T-cell (primary cell): Measurements from ENCODE around the gene FAM193A. TPM values are rescaled to one million over a fixed set of nuclear protein-coding genes. Genes with fewer than 3 reads are reported as not detected.
"Not testable (repeated sequence)": the region's sequence is repeated elsewhere in the genome, so short reads cannot be mapped to it uniquely, and the experiment has no call there.

ENCODE experiments used
- ATAC-seq, 4 experiments: fragments of 200-7000 bp in 3 of 4; fragments of 150-1000 bp in 1 of 4; cut with Tn5 transposase; replicated peaks in 1 of 4; 1 replicate in 3 of 4; 2 replicates in 1 of 4; pipeline ENCODE4 v1.10.0; 2021; ENCODE audit warnings: moderate library complexity in 3 of 4, mild to moderate bottlenecking in 2 of 4, moderate number of reproducible peaks in 1 of 4
- CTCF ChIA-PET, 2 donors: fragments of 300-600 bp; sonication (Branson Sonifier 250); formaldehyde crosslinking; loops; one replicate each; lab custom pipeline; 2022; ENCODE audit warnings: antibody characterized with exemption in 2 of 2; lab: Charles Lee
- POLR2A ChIA-PET, 2 donors: fragments of 300-600 bp; sonication (Branson Sonifier 250); formaldehyde crosslinking; loops; one replicate each; lab custom pipeline; 2022; ENCODE audit warnings: antibody characterized with exemption in 2 of 2; lab: Charles Lee
- DNase-seq, 35 experiments: peaks; one replicate each; pipeline versions ENCODE4 v3.0.0 to v3.0.0-alpha.2; 2013 to 2023
- H3K27ac ChIP-seq: one replicate; pipeline ENCODE4 v1.5.1; 2013; ENCODE audit warnings: low read length
- H3K27me3 ChIP-seq, 2 experiments: replicated peaks in 1 of 2; 1 replicate in 1 of 2; 2 replicates in 1 of 2; pipeline versions ENCODE4 v1.6.1 to v1.7.0; 2013; ENCODE audit warnings: low read length in 1 of 2, mixed read lengths in 1 of 2; ENCODE audit not compliant: control insufficient read depth in 2 of 2, insufficient read depth in 2 of 2; ENCODE audit errors: extremely low read depth in 1 of 2
- H3K36me3 ChIP-seq, 2 donors: 1 replicate in 1 of 2; 2 replicates in 1 of 2; pipeline versions ENCODE4 v1.6.1 to v1.7.0; 2013; ENCODE audit warnings: low read length in 1 of 2; ENCODE audit not compliant: control insufficient read depth in 2 of 2, insufficient read depth in 1 of 2; ENCODE audit errors: extremely low read depth in 1 of 2
- H3K4me1 ChIP-seq, 2 experiments: 1 replicate in 1 of 2; 2 replicates in 1 of 2; pipeline versions ENCODE4 v1.6.1 to v1.7.0; 2013; ENCODE audit warnings: low read length in 2 of 2, mixed read lengths in 1 of 2; ENCODE audit not compliant: insufficient read depth in 2 of 2, control insufficient read depth in 1 of 2; ENCODE audit errors: extremely low read depth in 1 of 2
- H3K4me3 ChIP-seq, 2 donors: 1 replicate in 1 of 2; 2 replicates in 1 of 2; pipeline versions ENCODE4 v1.5.1 to v1.7.0; 2013; ENCODE audit warnings: mild to moderate bottlenecking in 2 of 2, low read length in 1 of 2, moderate library complexity in 1 of 2; ENCODE audit not compliant: control insufficient read depth in 1 of 2; ENCODE audit errors: extremely low read depth in 1 of 2
- H3K9me3 ChIP-seq: 2 replicates; pipeline ENCODE4 v1.7.0; 2013
- H3K27ac Mint-ChIP-seq, 2 donors: one replicate each; pipeline ENCODE4 v1.8.0; 2020 to 2021; ENCODE audit warnings: mild to moderate bottlenecking in 2 of 2, mixed read lengths in 2 of 2
- H3K27me3 Mint-ChIP-seq, 2 donors: one replicate each; pipeline ENCODE4 v1.8.0; 2021 to 2022; ENCODE audit warnings: mixed read lengths in 2 of 2
- H3K36me3 Mint-ChIP-seq: one replicate; pipeline ENCODE4 v1.8.0; 2021; ENCODE audit warnings: mixed read lengths
- H3K4me1 Mint-ChIP-seq, 3 donors: one replicate each; pipeline ENCODE4 v1.8.0; 2020 to 2022; ENCODE audit warnings: mixed read lengths in 3 of 3, mild to moderate bottlenecking in 1 of 3
- H3K4me3 Mint-ChIP-seq, 3 donors: one replicate each; pipeline ENCODE4 v1.8.0; 2020 to 2022; ENCODE audit warnings: mild to moderate bottlenecking in 3 of 3, mixed read lengths in 3 of 3, moderate library complexity in 3 of 3
- H3K9me3 Mint-ChIP-seq, 3 donors: one replicate each; pipeline ENCODE4 v1.8.0; 2020 to 2022; ENCODE audit warnings: mixed read lengths in 3 of 3
- WGBS: methylation state at CpG from one replicate; pipeline ENCODE4 v1.1.5; 2013; ENCODE audit warnings: missing lambda C conversion rate; ENCODE audit not compliant: insufficient coverage; 5-methylcytosine and 5-hydroxymethylcytosine counted together
- total RNA-seq, 35 experiments: library from RNA in 6 of 35; stranded (reverse) in 6 of 35; fragments of 120-200 nt in 1 of 35; gene quantifications; one replicate each; pipeline versions ENCODE4 v1.2.1 to v1.2.4 and lab custom pipeline; 2013 to 2026

The FAM193A gene
- total RNA-seq, 5 donors from 2014 or later (not counting 1 experiment from before 2014, with no cell fraction given) = 41.6 to 46.8 (median 45.2) TPM

DNA sequence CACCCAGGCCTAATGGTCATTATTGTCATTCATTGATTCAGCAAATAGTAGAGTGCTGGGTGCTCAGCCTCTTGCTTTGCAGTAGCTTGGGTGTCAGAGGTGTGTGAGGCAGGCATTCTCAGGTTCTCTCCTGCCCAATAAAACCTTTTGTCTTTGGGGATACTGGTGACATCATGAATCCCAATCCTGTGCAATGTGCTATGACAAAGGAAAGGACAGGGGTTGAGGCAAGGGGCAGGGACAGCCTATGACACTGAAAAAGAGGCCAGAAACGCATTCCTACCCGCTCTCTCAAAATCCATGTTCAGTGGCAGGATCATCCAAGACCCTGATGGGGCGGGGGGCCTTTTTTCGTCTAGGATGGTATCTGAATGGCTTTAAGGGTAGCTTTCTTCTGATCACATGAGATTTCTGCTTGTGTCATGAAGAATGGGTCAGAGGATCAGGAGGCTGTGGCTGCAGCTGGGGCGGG is 1.5 kb upstream of the FAM193A start:
- Mint-ChIP-seq H3K36me3 (no peaks in the 10 kb centered on the region), H3K27ac (peak overlapping the region; percentile 81 to 84), H3K4me3 (peak overlapping the region; percentile 80 to 93 (median 85)), H3K9me3 (no peaks in the 10 kb centered on the region), H3K4me1 (peaks cover 21 to 24% (median 23%) of the 10 kb centered on the region in 3 donors), H3K27me3 (no peaks in the 10 kb centered on the region)
- ATAC-seq (no peak), DNase-seq (no peak)
- ChIA-PET POLR2A (no interaction called here), CTCF (interaction anchor here in 1 of 2 donors (0.5 to 1.7 kb wide), 2 partner anchors 18 to 66 kb away, joined by 4 to 7 read pairs; partner anchors contain the start of gene RNF4)
- WGBS = 51% methylated on average over 3 of the region's 5 CpGs
- no peaks in the 10 kb centered on the region for H3K36me3 ChIP-seq
- peak overlapping the region; percentile 57 to 69 for H3K4me3 ChIP-seq
- no peaks in the 10 kb centered on the region for H3K9me3 ChIP-seq
- H3K4me1 ChIP-seq = peaks cover 3 to 27% of the 10 kb centered on the region in 2 experiments
- H3K27ac ChIP-seq = no peak overlapping the region
- H3K27me3 ChIP-seq = peaks cover 0 to 3% of the 10 kb centered on the region in 2 experiments

GRCh38 chr4:2535376-2536192 is 863 bp upstream of the FAM193A start:
- peak overlapping the region; percentile 80 to 93 (median 85) for H3K4me3 Mint-ChIP-seq
- H3K36me3 Mint-ChIP-seq = no peaks in the 10 kb centered on the region
- Histone ChIP-seq H3K36me3 (no peaks in the 10 kb centered on the region), H3K27ac (peak overlapping the region; percentile 63), H3K27me3 (peaks cover 0 to 3% of the 10 kb centered on the region in 2 experiments), H3K9me3 (no peaks in the 10 kb centered on the region), H3K4me1 (peaks cover 3 to 29% of the 10 kb centered on the region in 2 experiments), H3K4me3 (peak overlapping the region; percentile 57 to 69)
- no peaks in the 10 kb centered on the region for H3K9me3 Mint-ChIP-seq
- WGBS = 2% methylated on average over 77 of the region's 77 CpGs
- ChIA-PET POLR2A (interaction anchor here (0.6 to 1.5 kb wide), 8 partner anchors 51 to 302 kb away, joined by 3 to 25 read pairs (median 5); partner anchors contain the start of genes RNF4 (in 2 of the 2), CFAP99 (in 1 of the 2), MXD4 (in 1 of the 2) and ZFYVE28 (in 1 of the 2)), CTCF (interaction anchor here in 1 of 2 donors (0.5 to 1.7 kb wide), 7 partner anchors 14 to 113 kb away, joined by 3 to 7 read pairs (median 4); partner anchors contain the start of gene RNF4)
- peak; percentile 4 to 8 (median 7) for ATAC-seq
- peak in 34 of 35 experiments; percentile 18 to 70 (median 41) for DNase-seq
- H3K27ac Mint-ChIP-seq = peak overlapping the region; percentile 84 to 87
- peaks cover 23 to 28% (median 26%) of the 10 kb centered on the region in 3 donors for H3K4me1 Mint-ChIP-seq
- no peaks in the 10 kb centered on the region for H3K27me3 Mint-ChIP-seq

GRCh38 chr4:2537011-2537830 is 774 bp downstream of the FAM193A start:
- Histone ChIP-seq H3K27me3 (peaks cover 0 to 2% of the 10 kb centered on the region in 2 experiments), H3K4me3 (peak overlapping the region; percentile 61 to 80), H3K36me3 (no peaks in the 10 kb centered on the region), H3K9me3 (no peaks in the 10 kb centered on the region), H3K27ac (peak overlapping the region; percentile 64), H3K4me1 (peaks cover 3 to 36% of the 10 kb centered on the region in 2 experiments)
- H3K27me3 Mint-ChIP-seq = no peaks in the 10 kb centered on the region
- DNase-seq (peak; percentile 6 to 69 (median 39)), ATAC-seq (peak; percentile 3 to 9 (median 6))
- WGBS = under 1% methylated on average over 100 of the region's 103 CpGs
- H3K4me3 Mint-ChIP-seq = peak overlapping the region; percentile 85 to 88 (median 85)
- H3K36me3 Mint-ChIP-seq = no peaks in the 10 kb centered on the region
- POLR2A ChIA-PET = interaction anchor here in 1 of 2 donors (0.6 kb wide), 1 partner anchor 417 kb away, joined by 4 read pairs; no protein-coding TSS in a partner anchor
- peak overlapping the region; percentile 85 to 90 for H3K27ac Mint-ChIP-seq
- peaks cover 27 to 36% (median 33%) of the 10 kb centered on the region in 3 donors for H3K4me1 Mint-ChIP-seq
- H3K9me3 Mint-ChIP-seq = no peaks in the 10 kb centered on the region
- CTCF ChIA-PET = interaction anchor here in 1 of 2 donors (1.1 kb wide), 1 partner anchor 68 kb away, joined by 4 read pairs; the partner anchor contains the start of gene RNF4

DNA sequence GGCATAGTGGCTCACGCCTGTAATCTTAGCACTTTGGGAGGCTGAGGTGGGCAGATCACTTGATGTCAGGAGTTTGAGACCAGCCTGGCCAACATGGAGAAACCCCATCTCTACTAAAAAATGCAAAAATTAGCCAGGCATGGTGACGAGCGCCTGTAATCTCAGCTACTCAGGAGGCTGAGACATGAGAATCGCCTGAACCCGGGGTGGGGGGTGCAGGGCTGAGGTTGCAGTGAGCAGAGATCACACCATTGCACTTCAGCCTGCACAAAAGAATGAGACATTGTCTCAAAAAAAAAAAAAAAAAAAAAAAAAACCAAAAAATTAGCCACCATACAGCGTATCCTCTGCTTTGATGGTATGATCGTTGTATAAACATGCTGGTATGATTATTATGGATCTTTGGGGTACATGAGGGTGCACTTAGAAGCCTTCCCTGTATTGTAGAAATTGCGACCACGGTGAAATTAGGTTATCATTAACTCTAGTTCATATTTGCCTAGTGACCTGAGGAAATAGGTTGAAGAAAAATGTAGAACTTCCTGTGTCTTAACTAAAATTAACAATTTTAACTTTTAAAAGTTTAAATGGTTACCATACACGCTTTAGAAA is 7.2 kb downstream of the FAM193A start:
- H3K36me3 Mint-ChIP-seq, H3K4me3 ChIP-seq, H3K4me3 Mint-ChIP-seq, H3K9me3 ChIP-seq, H3K9me3 Mint-ChIP-seq, POLR2A ChIA-PET, ATAC-seq, H3K27ac ChIP-seq, H3K27ac Mint-ChIP-seq, H3K36me3 ChIP-seq, H3K27me3 Mint-ChIP-seq, H3K27me3 ChIP-seq, DNase-seq, CTCF ChIA-PET: not testable (repeated sequence)
- H3K4me1 Mint-ChIP-seq = peaks cover 29 to 59% (median 58%) of the 10 kb centered on the region in 3 donors
- no CpG with 5 or more reads among the region's 10 CpGs for WGBS
- H3K4me1 ChIP-seq = peaks cover 0 to 18% of the 10 kb centered on the region in 2 experiments

DNA sequence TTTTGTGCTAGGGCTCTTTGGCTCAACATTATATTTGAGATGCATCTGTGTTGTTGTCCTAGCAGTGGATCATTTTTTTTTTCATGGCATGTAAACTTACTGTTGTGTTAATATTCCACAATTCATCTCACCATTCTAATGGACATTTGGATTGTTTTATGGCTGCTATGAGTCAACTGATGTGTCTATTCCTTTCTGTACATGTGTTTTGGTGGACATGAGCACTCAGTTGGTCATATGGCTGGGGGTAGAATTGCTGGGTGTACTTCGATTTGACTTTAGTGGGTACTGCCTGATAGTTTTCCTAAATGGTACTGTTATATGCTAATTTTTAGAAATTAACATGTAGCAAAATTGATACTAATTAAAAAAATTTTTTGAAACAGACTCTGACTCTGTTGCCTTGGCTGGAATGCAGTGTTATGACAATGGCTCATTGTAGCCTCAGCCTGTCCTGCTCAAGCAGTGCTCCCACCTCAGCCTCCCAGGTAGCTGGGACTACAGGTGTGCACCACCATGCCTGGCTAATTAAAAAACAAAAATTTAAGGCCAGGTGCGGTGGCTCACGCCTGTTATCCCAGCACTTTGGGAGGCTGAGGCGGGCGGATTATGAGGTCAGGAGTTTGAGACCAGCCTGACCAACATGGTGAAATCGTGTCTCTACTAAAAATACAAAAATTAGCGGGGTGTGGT is 9.0 kb downstream of the FAM193A start:
- ChIA-PET CTCF (no interaction called here), POLR2A (no interaction called here)
- WGBS = 95% methylated on average over 4 of the region's 7 CpGs
- Histone ChIP-seq H3K4me3 (no peak overlapping the region), H3K4me1 (peaks cover 0 to 17% of the 10 kb centered on the region in 2 experiments), H3K27me3 (no peaks in the 10 kb centered on the region), H3K27ac (no peak overlapping the region), H3K9me3 (no peaks in the 10 kb centered on the region), H3K36me3 (peaks cover 0 to 4% of the 10 kb centered on the region in 2 donors)
- Mint-ChIP-seq H3K9me3 (no peaks in the 10 kb centered on the region), H3K36me3 (peaks cover 4% of the 10 kb centered on the region), H3K27me3 (no peaks in the 10 kb centered on the region), H3K4me1 (peaks cover 23 to 52% (median 50%) of the 10 kb centered on the region in 3 donors), H3K27ac (no peak overlapping the region), H3K4me3 (no peak overlapping the region)
- no peak for ATAC-seq
- DNase-seq = no peak
